OCI-LY7 (cell line): ENCODE results near the gene CEACAM7. TPM values are rescaled to one million over a fixed set of nuclear protein-coding genes. Genes with fewer than 3 reads are reported as not detected.

Source experiments
- BruUV-seq: library from RNA; stranded (reverse); fragments of 400-500 nt; replicated peaks from 2 replicates; lab custom pipeline; 2021; lab: Mats Ljungman, UMichigan
- CTCF ChIA-PET: fragments of 300-600 bp; sonication (Branson Sonifier 250); formaldehyde crosslinking; loops from one replicate; lab custom pipeline; 2022; ENCODE audit warnings: antibody characterized with exemption; ENCODE audit not compliant: unreplicated experiment; lab: Charles Lee
- POLR2A ChIA-PET: fragments of 300-600 bp; sonication (Branson Sonifier 250); formaldehyde crosslinking; loops from one replicate; lab custom pipeline; 2022; ENCODE audit warnings: antibody characterized with exemption; lab: Charles Lee
- DNase-seq: peaks from one replicate; pipeline ENCODE4 v3.0.0-alpha.2; 2015; ENCODE audit warnings: low spot score
- H2AFZ ChIP-seq: fragments of 200-600 bp; sonication (generic), shearing (Covaris generic); 2 replicates; pipeline ENCODE4 v1.6.1; 2014; ENCODE audit warnings: mild to moderate bottlenecking, antibody characterized with exemption, low read length, moderate library complexity
- H3K27ac ChIP-seq: fragments of 200-600 bp; sonication (generic); 2 replicates; pipeline ENCODE4 v1.5.1; 2014; ENCODE audit warnings: mixed run types, low read depth, mild to moderate bottlenecking, moderate library complexity, low read length, inconsistent platforms; ENCODE audit not compliant: poor library complexity, severe bottlenecking
- H3K36me3 ChIP-seq: fragments of 200-600 bp; sonication (generic); 2 replicates; pipeline ENCODE4 v1.6.1; 2014; ENCODE audit warnings: mild to moderate bottlenecking, antibody characterized with exemption, low read length, moderate library complexity, mixed read lengths; ENCODE audit not compliant: insufficient read depth
- H3K4me1 ChIP-seq: fragments of 200-600 bp; sonication (generic); 2 replicates; pipeline ENCODE4 v1.5.1; 2014; ENCODE audit warnings: mild to moderate bottlenecking, low read length; ENCODE audit not compliant: insufficient read depth, poor library complexity, severe bottlenecking
- H3K4me2 ChIP-seq: fragments of 200-600 bp; sonication (generic); 2 replicates; pipeline ENCODE4 v1.6.1; 2014; ENCODE audit warnings: mild to moderate bottlenecking, low read length
- H3K4me3 ChIP-seq: fragments of 200-600 bp; sonication (generic); 2 replicates; pipeline ENCODE4 v1.5.1; 2014; ENCODE audit warnings: mild to moderate bottlenecking, low read depth, low read length; ENCODE audit not compliant: poor library complexity, severe bottlenecking
- H3K79me2 ChIP-seq: fragments of 200-600 bp; sonication (generic); 2 replicates; pipeline ENCODE4 v1.6.1; 2016; ENCODE audit warnings: low read depth, mild to moderate bottlenecking, low read length, moderate library complexity, mixed read lengths; ENCODE audit not compliant: insufficient read depth
- H3K9me2 ChIP-seq: fragments of 200-600 bp; sonication (generic); 2 replicates; pipeline ENCODE4 v1.6.1; 2016; ENCODE audit warnings: mild to moderate bottlenecking, low read length, mixed read lengths; ENCODE audit not compliant: insufficient read depth
- H3K9me3 ChIP-seq: fragments of 200-600 bp; sonication (generic); 2 replicates; pipeline ENCODE4 v1.6.1; 2014; ENCODE audit warnings: mild to moderate bottlenecking, mixed run types, low read length, mixed read lengths
- H4K20me1 ChIP-seq: fragments of 200-600 bp; sonication (generic); 2 replicates; pipeline ENCODE4 v1.6.1; 2014; ENCODE audit warnings: mild to moderate bottlenecking, antibody characterized with exemption, low read length, moderate library complexity, mixed read lengths; ENCODE audit not compliant: insufficient read depth
- EZH2phosphoT487 ChIP-seq: fragments of 200-600 bp; sonication (generic); IDR thresholded peaks from 2 replicates; pipeline ENCODE4 v1.6.1; 2018; ENCODE audit warnings: low read depth, borderline replicate concordance, mild to moderate bottlenecking, mixed run types, antibody characterized with exemption, low read length, moderate library complexity, mixed read lengths
- intact Hi-C: fragments of 100-400 bp; cut with micrococcal nuclease; formaldehyde crosslinking; loops from one replicate; pipeline ENCODE4 v1.10.0; 2022; ENCODE audit not compliant: unreplicated experiment
- total RNA-seq, 2 experiments: library from RNA; depleted of rRNA in 1 of 2; stranded (reverse); fragments of >200 nt in 1 of 2; shearing (Covaris generic) in 1 of 2; gene quantifications; 2 replicates each; pipeline ENCODE4 v1.2.3, GENCODE V29; 2014 to 2022
- TF ChIP-seq, protein P1 (sequence below): fragments of 200-600 bp; sonication (generic); conservative IDR thresholded peaks from 2 replicates; pipeline ENCODE4 v1.5.1; 2014; ENCODE audit warnings: mild to moderate bottlenecking, antibody characterized with exemption, low read length, moderate library complexity, mixed read lengths

CEACAM7 gene
- total RNA-seq, 2 experiments from 2014 or later: not detected

- no peaks in the 10 kb centered on the region for H3K4me1 ChIP-seq
- intact Hi-C loops: no loop called here
- H3K4me3 ChIP-seq: no peak overlapping the region
- no peak overlapping the region for H3K27ac ChIP-seq
- no peak for TF ChIP-seq EZH2phosphoT487
- TF ChIP-seq, protein P1, sequence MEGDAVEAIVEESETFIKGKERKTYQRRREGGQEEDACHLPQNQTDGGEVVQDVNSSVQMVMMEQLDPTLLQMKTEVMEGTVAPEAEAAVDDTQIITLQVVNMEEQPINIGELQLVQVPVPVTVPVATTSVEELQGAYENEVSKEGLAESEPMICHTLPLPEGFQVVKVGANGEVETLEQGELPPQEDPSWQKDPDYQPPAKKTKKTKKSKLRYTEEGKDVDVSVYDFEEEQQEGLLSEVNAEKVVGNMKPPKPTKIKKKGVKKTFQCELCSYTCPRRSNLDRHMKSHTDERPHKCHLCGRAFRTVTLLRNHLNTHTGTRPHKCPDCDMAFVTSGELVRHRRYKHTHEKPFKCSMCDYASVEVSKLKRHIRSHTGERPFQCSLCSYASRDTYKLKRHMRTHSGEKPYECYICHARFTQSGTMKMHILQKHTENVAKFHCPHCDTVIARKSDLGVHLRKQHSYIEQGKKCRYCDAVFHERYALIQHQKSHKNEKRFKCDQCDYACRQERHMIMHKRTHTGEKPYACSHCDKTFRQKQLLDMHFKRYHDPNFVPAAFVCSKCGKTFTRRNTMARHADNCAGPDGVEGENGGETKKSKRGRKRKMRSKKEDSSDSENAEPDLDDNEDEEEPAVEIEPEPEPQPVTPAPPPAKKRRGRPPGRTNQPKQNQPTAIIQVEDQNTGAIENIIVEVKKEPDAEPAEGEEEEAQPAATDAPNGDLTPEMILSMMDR: no peak
- H2AFZ ChIP-seq: no peak overlapping the region
- no peak for DNase-seq
- CTCF ChIA-PET: no interaction called here
- BruUV-seq: no TSS peak
- H4K20me1 ChIP-seq: no peaks in the 10 kb centered on the region
- no peaks in the 10 kb centered on the region for H3K9me2 ChIP-seq
- H3K36me3 ChIP-seq: no peaks in the 10 kb centered on the region
- H3K79me2 ChIP-seq: no peaks in the 10 kb centered on the region
- H3K4me2 ChIP-seq: no peak overlapping the region
- POLR2A ChIA-PET: no interaction called here
- H3K9me3 ChIP-seq: 0 out of 2 replicates have a peak, but pooled peaks cover 4% of the 10 kb centered on the region
These were observed 8.5 kb upstream of the CEACAM7 start for GRCh38 chr19:41696402-41697197.

GRCh38 chr19:41695745-41696144 is 7.7 kb upstream of the CEACAM7 start:
- Histone ChIP-seq H3K4me1 (no peaks in the 10 kb centered on the region), H2AFZ (no peak overlapping the region), H3K27ac (no peak overlapping the region), H3K4me3 (no peak overlapping the region), H3K9me2 (no peaks in the 10 kb centered on the region), H3K36me3 (no peaks in the 10 kb centered on the region), H3K4me2 (no peak overlapping the region), H4K20me1 (no peaks in the 10 kb centered on the region), H3K79me2 (no peaks in the 10 kb centered on the region), H3K9me3 (0 out of 2 replicates have a peak, but pooled peaks cover 4% of the 10 kb centered on the region)
- intact Hi-C loops: no loop called here
- CTCF ChIA-PET: no interaction called here
- POLR2A ChIA-PET: no interaction called here
- no peak for DNase-seq
- TF ChIP-seq EZH2phosphoT487: no peak
- TF ChIP-seq, protein P1: no peak
- BruUV-seq: no TSS peak
